DMS153 treated with DMSO at 0.1 percent for 48 hours (cell line): Measurements from ENCODE around the gene BACH1.

Experiments
- DNase-seq: peaks from one replicate; lab custom pipeline; 2025; ENCODE audit not compliant: unreplicated experiment; lab: John Stamatoyannopoulos, UW

The BACH1 gene

DNA sequence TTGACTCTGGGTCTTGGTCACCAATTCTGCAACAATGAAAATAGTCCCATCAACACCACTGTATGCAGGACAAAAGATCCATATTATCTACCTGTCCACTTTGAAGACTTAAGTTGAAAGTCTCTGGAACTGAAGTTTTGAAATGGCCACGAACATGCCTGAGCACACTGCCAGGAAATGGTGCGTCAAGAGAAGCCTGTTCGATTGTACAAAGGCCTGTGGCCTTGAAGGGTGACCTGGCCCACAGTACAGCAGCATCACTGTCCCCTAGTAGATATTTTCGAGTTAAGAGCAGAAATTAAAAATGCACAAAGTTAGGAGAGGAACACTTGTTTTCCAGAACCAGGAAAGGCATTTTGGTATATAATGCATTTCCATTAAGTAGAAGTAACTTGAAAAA, 78.5 kb downstream of the BACH1 start:
- DNase-seq, result no peak

DNA sequence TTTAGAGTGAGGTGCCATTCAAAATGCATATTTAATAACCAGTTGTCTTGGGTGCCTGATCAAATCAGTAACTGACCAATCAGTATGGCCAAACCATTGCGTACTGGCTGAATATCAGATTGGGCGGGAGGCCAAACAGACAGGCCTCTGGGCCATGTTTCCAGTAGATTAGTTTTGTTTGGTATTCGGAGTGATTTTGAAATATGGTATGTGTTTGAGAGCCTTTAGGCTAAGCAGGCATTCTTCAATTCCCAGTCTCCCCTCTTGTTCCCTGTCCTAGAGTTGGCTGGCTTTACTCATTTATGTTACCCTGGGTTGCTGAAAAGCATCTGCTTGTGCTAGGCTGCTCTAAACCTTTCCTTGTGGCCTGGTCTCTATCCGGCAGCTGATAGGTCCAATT, 80.1 kb downstream of the BACH1 start:
- no peak for DNase-seq

DNA sequence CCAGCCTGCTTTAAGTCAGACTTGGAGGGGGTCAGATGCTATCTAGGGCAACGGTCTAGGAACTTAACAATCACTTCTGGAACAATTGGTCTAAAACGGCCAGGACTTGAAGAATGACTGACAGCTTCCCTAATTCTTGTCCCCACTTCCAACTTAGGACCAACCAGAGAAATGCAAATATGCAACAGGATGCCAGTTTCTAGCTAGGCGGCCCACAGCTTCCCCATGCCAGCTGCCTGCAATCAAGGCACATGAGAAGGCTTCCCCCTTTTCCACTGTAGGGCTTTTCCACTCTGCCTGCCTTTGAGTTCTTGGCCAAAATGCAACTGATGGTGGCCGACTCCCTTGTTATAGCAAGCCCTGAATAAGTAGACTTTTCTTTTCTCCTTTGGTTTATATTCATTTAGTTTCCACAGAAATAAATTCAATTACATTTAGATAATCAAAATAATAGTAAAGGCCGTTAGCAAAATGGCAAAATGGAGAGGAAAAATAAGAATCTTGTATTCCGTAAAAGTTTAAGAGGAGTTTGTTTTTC, 80.9 kb downstream of the BACH1 start:
- no peak for DNase-seq

DNA sequence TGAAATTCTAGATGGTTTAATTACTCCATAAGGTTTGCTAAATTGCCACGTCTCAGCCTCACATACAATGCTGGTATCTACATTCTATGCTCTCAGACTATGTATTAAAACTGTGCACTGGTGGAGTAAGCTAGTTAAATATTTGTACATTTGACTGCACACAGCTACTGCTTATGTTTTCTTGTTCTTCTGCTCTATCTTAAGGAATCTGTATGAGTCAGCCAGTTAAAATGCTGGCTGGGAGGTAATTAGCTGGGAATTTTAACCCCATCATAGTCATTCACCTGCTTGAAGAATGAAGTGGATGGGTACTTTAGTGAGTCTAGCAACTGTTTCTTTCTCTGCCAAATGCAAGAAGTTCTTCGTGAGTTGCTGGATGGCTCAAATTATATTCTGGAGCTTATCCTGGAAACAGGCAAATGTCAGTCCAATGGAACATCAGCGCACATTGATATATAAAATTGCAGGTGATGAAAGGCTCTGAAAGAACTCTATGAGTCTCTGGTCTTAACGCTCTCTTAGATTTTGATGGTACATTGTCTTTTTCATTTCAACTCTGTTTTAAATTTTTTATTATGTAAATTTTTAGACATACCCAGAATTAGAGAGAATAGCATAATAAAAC, 83.4 kb downstream of the BACH1 start:
- no peak for DNase-seq

DNA sequence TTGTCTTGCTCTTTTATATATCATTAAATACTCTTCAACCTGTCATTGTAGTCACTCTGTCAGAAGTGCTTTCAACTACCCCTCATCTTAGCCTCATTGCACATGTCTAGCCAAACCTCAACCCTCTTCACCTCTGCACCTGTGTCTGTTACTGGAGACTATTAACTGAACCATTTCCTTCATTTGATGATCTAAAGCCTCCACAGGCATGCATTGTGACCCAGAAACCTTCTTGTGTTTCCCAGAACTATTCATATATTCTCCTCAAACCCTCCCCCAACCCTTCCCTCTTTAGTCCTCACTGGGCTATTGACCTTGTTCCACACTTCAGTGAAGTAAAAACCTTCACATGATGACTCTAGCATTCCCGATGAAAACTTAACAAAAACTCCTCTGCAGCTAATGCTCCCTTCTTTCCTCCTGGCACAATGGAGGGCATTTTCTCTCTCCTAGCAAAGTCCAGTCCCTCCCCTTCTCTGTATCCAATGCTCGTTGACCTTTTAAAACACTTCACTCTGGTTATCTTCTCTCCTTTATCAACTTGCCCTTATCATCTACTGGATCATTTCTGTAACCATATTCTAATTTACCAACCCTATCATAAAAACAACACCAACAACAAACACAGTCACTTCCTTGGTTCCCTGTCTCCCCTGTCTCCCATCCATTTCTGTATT, 86.1 kb downstream of the BACH1 start:
- DNase-seq, result no peak

DNA sequence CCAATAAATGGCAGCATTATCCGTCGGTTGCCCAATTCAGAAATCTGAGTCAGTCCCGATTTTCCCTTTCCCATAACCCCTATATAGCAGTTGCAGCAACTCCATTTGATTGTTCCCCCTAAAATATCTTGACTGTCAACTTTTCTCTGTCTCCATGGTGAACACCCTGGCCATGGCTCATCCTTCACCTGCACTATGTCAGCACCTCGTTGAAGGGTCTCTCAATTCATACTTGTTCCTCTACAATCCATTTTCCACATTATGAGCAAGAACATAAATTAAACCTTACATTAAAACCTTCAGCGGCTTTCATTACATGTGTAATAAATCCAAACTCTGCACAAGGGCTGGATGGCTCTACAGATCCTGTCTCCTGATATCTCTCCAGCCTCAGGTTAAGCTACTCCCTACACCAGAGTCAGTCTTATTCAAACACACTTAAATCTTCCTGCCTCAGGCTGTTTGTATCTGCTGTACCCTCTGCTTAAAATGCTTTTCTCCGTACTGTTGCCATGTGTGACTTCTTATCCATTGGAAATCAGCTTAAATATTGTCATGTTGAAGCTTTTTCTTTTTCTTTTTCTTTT, 87.3 kb downstream of the BACH1 start:
- no peak for DNase-seq

DNA sequence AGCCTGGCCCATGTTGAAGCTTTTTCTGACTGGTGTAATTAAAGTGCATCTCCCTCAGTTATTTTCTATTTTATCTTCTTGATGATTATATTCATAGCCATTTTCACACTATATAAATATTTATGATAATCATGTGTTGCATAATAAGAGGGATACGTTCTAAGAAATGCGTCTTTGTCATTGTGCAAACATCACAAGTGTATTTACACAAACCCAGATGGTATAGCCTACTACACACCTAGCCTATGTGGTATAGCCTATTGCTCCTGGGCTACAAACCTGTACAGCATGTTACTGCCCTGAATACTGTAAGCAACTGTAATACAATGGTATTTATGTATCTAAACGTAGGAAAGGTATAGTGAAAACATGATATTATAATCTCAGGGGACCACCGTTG, 88.1 kb downstream of the BACH1 start:
- no peak for DNase-seq

DNA sequence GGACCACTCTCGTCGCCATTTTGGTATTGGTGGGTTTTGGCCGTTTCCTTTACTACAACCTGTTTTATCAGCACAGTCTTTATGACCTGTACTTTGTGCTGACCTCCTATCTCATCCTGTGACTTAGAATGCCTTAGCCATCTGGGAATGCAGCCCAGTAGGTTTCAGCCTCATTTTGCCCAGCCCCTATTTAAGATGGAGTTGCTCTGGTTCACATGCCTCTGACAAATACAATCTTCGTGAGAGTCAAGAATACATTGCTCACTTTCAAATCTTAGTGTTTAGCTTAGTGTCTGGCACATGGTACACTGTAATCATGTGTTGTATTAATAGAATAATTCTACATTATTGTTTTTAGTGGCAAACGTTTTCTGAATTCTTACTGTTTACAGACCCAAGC, 88.9 kb downstream of the BACH1 start:
- no peak for DNase-seq

DNA sequence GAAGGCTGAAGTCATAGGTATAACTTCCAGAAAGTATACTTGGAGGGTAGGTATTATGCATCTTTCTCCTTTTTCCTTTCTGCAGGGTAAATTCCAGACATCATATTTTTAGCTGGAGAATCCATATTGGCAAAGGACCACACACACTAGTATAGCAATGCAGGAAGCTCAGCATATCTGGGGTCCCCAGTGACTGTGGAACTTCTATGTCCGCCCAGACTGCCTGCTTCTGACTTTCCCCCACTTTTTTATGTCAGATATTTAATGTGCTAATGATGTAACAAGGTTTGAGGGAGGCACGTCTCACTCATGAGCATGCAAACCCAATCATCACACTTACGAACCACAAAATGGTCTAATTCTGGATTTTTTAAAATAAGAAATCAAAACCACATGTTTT, 90.4 kb downstream of the BACH1 start:
- DNase-seq, result no peak

DNA sequence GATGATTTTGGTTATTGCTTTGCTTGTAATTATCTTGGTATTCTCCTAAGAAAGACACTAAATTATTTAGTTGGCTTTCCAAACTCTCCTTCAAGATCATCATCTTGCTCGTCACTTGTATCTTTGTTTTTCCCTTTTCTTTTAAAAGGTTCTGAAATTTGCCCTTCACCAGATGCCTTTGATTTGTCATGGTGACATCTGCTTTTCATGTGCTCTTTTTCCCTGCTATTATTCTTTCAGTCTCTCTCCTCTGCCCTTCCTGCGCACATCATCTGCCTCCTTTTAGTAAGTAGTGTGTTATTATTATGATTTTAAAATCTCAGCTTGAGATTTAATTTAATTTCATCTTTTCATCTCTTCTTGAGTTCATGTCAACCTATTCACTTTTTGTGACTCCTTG, 92.1 kb downstream of the BACH1 start:
- no peak for DNase-seq

DNA sequence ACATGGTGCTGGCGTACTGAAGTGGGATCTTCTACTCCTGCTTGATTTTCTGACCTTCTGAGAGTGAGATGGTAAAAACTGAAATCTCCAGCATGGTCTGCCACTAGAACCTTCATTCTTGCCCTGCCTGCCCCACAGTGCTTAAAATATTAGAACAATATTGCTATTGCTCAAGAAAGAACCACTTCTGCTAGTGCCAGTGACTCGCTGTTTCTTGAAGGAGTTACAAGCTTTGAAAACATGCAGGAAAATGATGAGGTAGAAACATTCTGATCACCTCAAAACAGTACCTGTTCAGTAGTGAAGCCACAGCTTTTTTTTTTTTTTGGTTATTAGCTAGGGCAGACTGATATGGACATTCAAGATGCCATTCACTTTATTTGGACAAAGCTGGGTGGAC, 95.3 kb downstream of the BACH1 start:
- DNase-seq, result no peak
